K562 (cell line): ENCODE data around the gene ARHGEF26. TPM values are rescaled to one million over a fixed set of nuclear protein-coding genes. Genes with fewer than 3 reads are reported as not detected.

Source experiments
- ATAC-seq: fragments of 200-7000 bp; cut with Tn5 transposase; 3 replicates; pipeline ENCODE4 v1.9.1; 2020; ENCODE audit warnings: moderate library complexity
- BruUV-seq: library from RNA; stranded (reverse); fragments of 400-500 nt; replicated peaks from 2 replicates; lab custom pipeline; 2021; lab: Mats Ljungman, UMichigan
- CTCF ChIA-PET: fragments of 300-600 bp; formaldehyde crosslinking; extraction: SDS; loops from one replicate; lab custom pipeline; 2021; ENCODE audit warnings: low intra/inter-chr PET ratio; lab: Yijun Ruan, JAX
- POLR2A ChIA-PET: fragments of 300-600, 350-650 bp; sonication (Branson Sonifier 250); formaldehyde crosslinking; extraction: SDS; loops from one replicate; lab custom pipeline; 2021; ENCODE audit warnings: antibody characterized with exemption, inconsistent platforms; lab: Yijun Ruan, JAX
- DNase-seq, 4 experiments: peaks; one replicate each; pipeline versions ENCODE4 v3.0.0 to v3.0.0-alpha.2; 2011 to 2018; ENCODE audit warnings: low spot score in 3 of 4, mixed read lengths in 3 of 4; ENCODE audit errors: extremely low read depth in 1 of 4
- FAIRE-seq: peaks from 2 replicates; lab custom pipeline; 2011; peaks lifted over from hg19 to GRCh38; lab: Jason Lieb, UNC
- H2AFZ ChIP-seq: 2 replicates; pipeline ENCODE4 v1.6.0; 2011; ENCODE audit warnings: low read depth, low read length, control low read depth, inconsistent platforms
- H3K27ac ChIP-seq: fragments of 200-600 bp; 3 replicates; pipeline ENCODE4 v1.8.0; 2011; ENCODE audit warnings: low read depth, mild to moderate bottlenecking, control low read depth, inconsistent platforms, low read length, moderate library complexity, mixed read lengths; ENCODE audit errors: extremely low read depth
- H3K27me3 ChIP-seq, 2 experiments: fragments of 300-600 bp in 1 of 2; 2 replicates in 1 of 2; 3 replicates in 1 of 2; pipeline versions ENCODE4 v1.6.0 to v1.8.0; 2011; ENCODE audit warnings: inconsistent platforms in 2 of 2, low read length in 2 of 2, mild to moderate bottlenecking in 1 of 2, mixed read lengths in 1 of 2, moderate library complexity in 1 of 2; ENCODE audit not compliant: control insufficient read depth in 2 of 2, insufficient read depth in 2 of 2
- H3K36me3 ChIP-seq: fragments of 300-600 bp; 3 replicates; pipeline ENCODE4 v1.8.0; 2011; ENCODE audit warnings: mild to moderate bottlenecking, low read length, inconsistent platforms; ENCODE audit not compliant: control insufficient read depth, insufficient read depth
- H3K4me1 ChIP-seq, 2 experiments: fragments of 200-600 bp in 1 of 2; replicated peaks in 1 of 2; 2 replicates in 1 of 2; 3 replicates in 1 of 2; pipeline versions ENCODE4 v1.5.1 to v1.8.0; 2011; ENCODE audit warnings: inconsistent platforms in 2 of 2, low read length in 2 of 2, mild to moderate bottlenecking in 1 of 2, mixed read lengths in 1 of 2, moderate library complexity in 1 of 2; ENCODE audit not compliant: control insufficient read depth in 2 of 2, insufficient read depth in 2 of 2
- H3K4me2 ChIP-seq: 2 replicates; pipeline ENCODE4 v1.6.1; 2011; ENCODE audit warnings: low read length, control low read depth, inconsistent platforms, mixed read lengths; ENCODE audit not compliant: insufficient read depth
- H3K4me3 ChIP-seq: fragments of 200-600 bp; sonication (generic), shearing (Covaris generic); 2 replicates; pipeline ENCODE4 v1.5.1; 2016; ENCODE audit warnings: control low read depth, inconsistent platforms
- H3K79me2 ChIP-seq: fragments of 200-600 bp; 3 replicates; pipeline ENCODE4 v1.8.0; 2011; ENCODE audit warnings: low read length, inconsistent platforms; ENCODE audit not compliant: control insufficient read depth, insufficient read depth
- H3K9ac ChIP-seq, 2 experiments: 2 replicates each; pipeline versions ENCODE4 v1.6.0 to v1.6.1; 2011; ENCODE audit warnings: low read depth in 2 of 2, low read length in 2 of 2, control low read depth in 1 of 2, inconsistent platforms in 1 of 2, mild to moderate bottlenecking in 1 of 2, mixed read lengths in 1 of 2; ENCODE audit not compliant: insufficient read depth in 1 of 2
- H3K9me1 ChIP-seq: one replicate; pipeline ENCODE4 v1.6.0; 2011; ENCODE audit warnings: inconsistent platforms, mild to moderate bottlenecking, low read length, moderate library complexity; ENCODE audit not compliant: control insufficient read depth, insufficient read depth
- H3K9me3 ChIP-seq: replicated peaks from 2 replicates; pipeline ENCODE4 v1.5.1; 2011; ENCODE audit warnings: low read depth, low read length, inconsistent platforms; ENCODE audit not compliant: control insufficient read depth, insufficient read depth
- H4K20me1 ChIP-seq: replicated peaks from 2 replicates; pipeline ENCODE4 v1.6.1; 2011; ENCODE audit warnings: low read length, inconsistent platforms, mixed read lengths; ENCODE audit not compliant: control insufficient read depth, insufficient read depth
- ARNT ChIP-seq, 2 experiments: fragments of 450-650 bp; IDR thresholded peaks; 2 replicates each; pipeline ENCODE4 v1.6.1; 2016; ENCODE audit warnings: mild to moderate bottlenecking in 1 of 2
- CAMTA2 ChIP-seq: fragments of 250-450 bp; sonication (Bioruptor Pico); conservative IDR thresholded peaks from 2 replicates; pipeline ENCODE4 v1.5.1; 2022
- MAX ChIP-seq: sonication (generic); formaldehyde crosslinking; IDR thresholded peaks from 2 replicates; pipeline ENCODE4 v1.9.0; 2022; ENCODE audit warnings: mild to moderate bottlenecking, missing genetic modification reagents
- NONO ChIP-seq, 2 experiments: fragments of 200-400 bp in 1 of 2; fragments of 450-650 bp in 1 of 2; formaldehyde crosslinking in 1 of 2; IDR thresholded peaks; 2 replicates each; pipeline ENCODE4 v1.6.1; 2017; ENCODE audit warnings: low read depth in 2 of 2, mild to moderate bottlenecking in 2 of 2, moderate library complexity in 2 of 2, low read length in 1 of 2
- POLR2AphosphoS2 ChIP-seq: IDR thresholded peaks from 2 replicates; pipeline ENCODE4 v1.6.1; 2012; ENCODE audit warnings: low read length, improper control_type of control experiment
- SNRNP70 ChIP-seq: fragments of 200-400 bp; formaldehyde crosslinking; optimal IDR thresholded peaks from 2 replicates; pipeline ENCODE3; 2017; ENCODE audit warnings: low read depth, low read length
- THRB ChIP-seq: fragments of 450-650 bp; formaldehyde crosslinking; conservative IDR thresholded peaks from 2 replicates; pipeline ENCODE4 v1.4.0; 2022; ENCODE audit warnings: mild to moderate bottlenecking, missing genetic modification characterization
- TRIM25 ChIP-seq: fragments of 450-650 bp; IDR thresholded peaks from 2 replicates; pipeline ENCODE4 v1.7.0; 2016; ENCODE audit warnings: borderline replicate concordance
- USF1 ChIP-seq: sonication (generic); formaldehyde crosslinking; IDR thresholded peaks from 2 replicates; pipeline ENCODE4 v1.9.0; 2022; ENCODE audit warnings: mild to moderate bottlenecking, missing genetic modification reagents
- ZNF584 ChIP-seq: fragments of 200-800 bp; sonication (Bioruptor generic); IDR thresholded peaks from 2 replicates; pipeline ENCODE4 v1.6.1; 2016; ENCODE audit warnings: low read depth, mild to moderate bottlenecking, missing genetic modification characterization, missing compliant biosample characterization
- ZNF75A ChIP-seq: fragments of 450-650 bp; formaldehyde crosslinking; IDR thresholded peaks from 2 replicates; pipeline ENCODE4 v1.4.0; 2020; ENCODE audit warnings: mild to moderate bottlenecking
- WGBS: fragments of 100-300 bp; shearing (Covaris generic); methylation state at CpG from one replicate; pipeline ENCODE4 v1.1.6; 2016; ENCODE audit warnings: low coverage, mixed read lengths; ENCODE audit not compliant: insufficient coverage; ENCODE audit errors: missing lambda C conversion rate; 5-methylcytosine and 5-hydroxymethylcytosine counted together
- in situ Hi-C: fragments of 300-500 bp; cut with MboI; formaldehyde crosslinking; loops from 4 replicates; pipeline ENCODE4 v1.15.0; 2018; ENCODE audit warnings: inconsistent platforms, mixed read lengths
- intact Hi-C: fragments of 100-400 bp; cut with micrococcal nuclease; formaldehyde crosslinking; loops from 2 replicates; pipeline ENCODE4 v1.14.2; 2022
- polyA plus RNA-seq, 8 experiments: library from polyadenylated mRNA; depleted of rRNA in 4 of 8; stranded (reverse) in 5 of 8; unstranded in 3 of 8; fragments of >200 nt; fragmentation: Nextera tagmentation in 2 of 8; fragmentation: Illumina TruSeq in 1 of 8; extraction: Ambion mirVana in 2 of 8; extraction: Trizol in 1 of 8; gene quantifications; 2 replicates each; pipeline versions ENCODE4 v1.2.1 to v1.2.3, GENCODE V29; 2011 to 2014; ENCODE audit warnings: inconsistent platforms in 1 of 8, missing spikeins in 1 of 8
- total RNA-seq, 7 experiments: library from RNA; depleted of rRNA in 6 of 7; stranded (reverse); fragments of >200 nt in 6 of 7; fragmentation: Illumina TruSeq in 2 of 7; extraction: Trizol in 2 of 7; gene quantifications; 2 replicates each; pipeline versions ENCODE4 v1.2.1 to v1.2.3, GENCODE V29; 2011 to 2021; ENCODE audit warnings: low replicate concordance in 1 of 7
- TF ChIP-seq, protein P1 (sequence below): IDR thresholded peaks from 3 replicates; pipeline ENCODE4 v1.6.1; 2011; ENCODE audit warnings: borderline replicate concordance, mild to moderate bottlenecking, moderate library complexity; ENCODE audit not compliant: insufficient read length; ENCODE audit errors: extremely low read depth
- TF ChIP-seq, protein P2 (sequence below): sonication (generic); formaldehyde crosslinking; IDR thresholded peaks from 2 replicates; pipeline ENCODE4 v1.8.0; 2022; ENCODE audit warnings: missing genetic modification reagents, mild to moderate bottlenecking, moderate library complexity, borderline replicate concordance

ARHGEF26 gene
- total and polyA plus RNA-seq, 9 of the 15 experiments (the other 6 are each of a cell fraction or from before 2014, with no cell fraction given), result 0.01 to 0.11 (median 0.04) TPM; not detected in 2

DNA sequence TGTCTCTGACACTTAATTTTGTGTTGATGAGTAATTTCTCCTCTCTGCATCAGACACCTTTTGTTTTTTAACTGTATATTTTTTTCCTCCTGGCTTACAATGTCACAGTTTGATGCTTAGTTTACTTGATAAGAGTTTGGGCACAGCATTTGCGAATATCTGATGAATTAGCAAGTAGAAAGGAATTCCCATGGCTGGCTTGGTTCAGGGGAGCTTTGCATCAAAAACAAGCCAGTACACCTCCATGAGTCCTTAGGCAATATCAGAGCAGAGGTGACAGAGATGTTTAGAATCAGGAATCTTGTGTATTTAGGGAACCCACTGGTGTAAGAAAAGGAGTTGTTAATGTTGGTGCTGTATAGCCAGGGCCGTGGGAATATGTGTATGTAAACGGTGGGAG, 9.3 kb downstream of the ARHGEF26 start:
- no TSS peak for BruUV-seq
- TF ChIP-seq NONO (IDR thresholded peaks at IDR 0.05; ENCODE audit: low read depth in 2 of 2, low read length in 1 of 2) (no peak), ARNT (IDR thresholded peaks at IDR 0.05) (no peak), POLR2AphosphoS2 (no peak), SNRNP70 (no peak), ZNF75A (CRISPR knock-in tag) (no peak), TRIM25 (no peak), USF1 (CRISPR knock-in tag) (no peak), ZNF584 (CRISPR knock-in tag) (no peak), CAMTA2 (CRISPR knock-in tag) (no peak), MAX (no peak), THRB (CRISPR knock-in tag) (no peak)
- TF ChIP-seq, protein P1, sequence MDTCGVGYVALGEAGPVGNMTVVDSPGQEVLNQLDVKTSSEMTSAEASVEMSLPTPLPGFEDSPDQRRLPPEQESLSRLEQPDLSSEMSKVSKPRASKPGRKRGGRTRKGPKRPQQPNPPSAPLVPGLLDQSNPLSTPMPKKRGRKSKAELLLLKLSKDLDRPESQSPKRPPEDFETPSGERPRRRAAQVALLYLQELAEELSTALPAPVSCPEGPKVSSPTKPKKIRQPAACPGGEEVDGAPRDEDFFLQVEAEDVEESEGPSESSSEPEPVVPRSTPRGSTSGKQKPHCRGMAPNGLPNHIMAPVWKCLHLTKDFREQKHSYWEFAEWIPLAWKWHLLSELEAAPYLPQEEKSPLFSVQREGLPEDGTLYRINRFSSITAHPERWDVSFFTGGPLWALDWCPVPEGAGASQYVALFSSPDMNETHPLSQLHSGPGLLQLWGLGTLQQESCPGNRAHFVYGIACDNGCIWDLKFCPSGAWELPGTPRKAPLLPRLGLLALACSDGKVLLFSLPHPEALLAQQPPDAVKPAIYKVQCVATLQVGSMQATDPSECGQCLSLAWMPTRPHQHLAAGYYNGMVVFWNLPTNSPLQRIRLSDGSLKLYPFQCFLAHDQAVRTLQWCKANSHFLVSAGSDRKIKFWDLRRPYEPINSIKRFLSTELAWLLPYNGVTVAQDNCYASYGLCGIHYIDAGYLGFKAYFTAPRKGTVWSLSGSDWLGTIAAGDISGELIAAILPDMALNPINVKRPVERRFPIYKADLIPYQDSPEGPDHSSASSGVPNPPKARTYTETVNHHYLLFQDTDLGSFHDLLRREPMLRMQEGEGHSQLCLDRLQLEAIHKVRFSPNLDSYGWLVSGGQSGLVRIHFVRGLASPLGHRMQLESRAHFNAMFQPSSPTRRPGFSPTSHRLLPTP, result no peak
- TF ChIP-seq, protein P2, sequence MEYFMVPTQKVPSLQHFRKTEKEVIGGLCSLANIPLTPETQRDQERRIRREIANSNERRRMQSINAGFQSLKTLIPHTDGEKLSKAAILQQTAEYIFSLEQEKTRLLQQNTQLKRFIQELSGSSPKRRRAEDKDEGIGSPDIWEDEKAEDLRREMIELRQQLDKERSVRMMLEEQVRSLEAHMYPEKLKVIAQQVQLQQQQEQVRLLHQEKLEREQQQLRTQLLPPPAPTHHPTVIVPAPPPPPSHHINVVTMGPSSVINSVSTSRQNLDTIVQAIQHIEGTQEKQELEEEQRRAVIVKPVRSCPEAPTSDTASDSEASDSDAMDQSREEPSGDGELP (CRISPR knock-in tag), result no peak

More for the DNA sequence above, 9.3 kb downstream of the ARHGEF26 start:
- no peak overlapping the region for H3K9ac ChIP-seq
- intact Hi-C loops, result no loop called here
- H3K4me3 ChIP-seq, result no peak overlapping the region
- no peaks in the 10 kb centered on the region for H3K9me3 ChIP-seq
- 0% methylated on average over 3 of the region's 3 CpGs for WGBS
- ATAC-seq (no peak), DNase-seq (no peak), FAIRE-seq (no peak)
- H3K9me1 ChIP-seq, result no peaks in the 10 kb centered on the region
- in situ Hi-C loops, result no loop called here
- no peaks in the 10 kb centered on the region for H3K27me3 ChIP-seq
- CTCF ChIA-PET, result no interaction called here
- no peaks in the 10 kb centered on the region for H3K4me1 ChIP-seq
- no peak overlapping the region for H2AFZ ChIP-seq
- H3K27ac ChIP-seq, result no peak overlapping the region
- H3K79me2 ChIP-seq, result no peaks in the 10 kb centered on the region
- H4K20me1 ChIP-seq, result no peaks in the 10 kb centered on the region
- POLR2A ChIA-PET, result interaction anchor here (0.5 kb wide), 1 partner anchor 19 kb away, joined by 3 read pairs; no protein-coding TSS in a partner anchor
- no peaks in the 10 kb centered on the region for H3K36me3 ChIP-seq
- no peak overlapping the region for H3K4me2 ChIP-seq
